GM12892 (cell line): ENCODE results near the gene AVPR2.

Experiments used
- DNase-seq: peaks from one replicate; pipeline ENCODE4 v3.0.0; 2011; ENCODE audit not compliant: insufficient read length
- FAIRE-seq: peaks from 2 replicates; lab custom pipeline; 2011; peaks lifted over from hg19 to GRCh38; lab: Jason Lieb, UNC
- POLR2A ChIP-seq: IDR thresholded peaks from 2 replicates; pipeline ENCODE4 v1.6.1; 2011; ENCODE audit warnings: low read depth, low read length, control low read depth
- POLR2AphosphoS5 ChIP-seq: IDR thresholded peaks from 2 replicates; pipeline ENCODE4 v1.6.1; 2011; ENCODE audit warnings: low read depth, low read length, control low read depth
- TAF1 ChIP-seq: IDR thresholded peaks from 2 replicates; pipeline ENCODE4 v1.6.1; 2011; ENCODE audit warnings: low read depth, mild to moderate bottlenecking, control low read depth, low read length, borderline replicate concordance

AVPR2 gene

GRCh38 chrX:153873282-153874084 lies 31.0 kb upstream of the AVPR2 start:
- FAIRE-seq = no peak
- TF ChIP-seq POLR2AphosphoS5 (no peak), POLR2A (no peak), TAF1 (no peak)
- DNase-seq = no peak

GRCh38 chrX:153874085-153874365 lies 30.4 kb upstream of the AVPR2 start:
- FAIRE-seq (no peak), DNase-seq (no peak)
- TF ChIP-seq TAF1 = no peak
- no peak for TF ChIP-seq POLR2A
- TF ChIP-seq POLR2AphosphoS5 = no peak

GRCh38 chrX:153874366-153875125 lies 29.9 kb upstream of the AVPR2 start:
- FAIRE-seq (no peak), DNase-seq (no peak)
- TF ChIP-seq POLR2AphosphoS5 (no peak), POLR2A (no peak), TAF1 (no peak)

GRCh38 chrX:153875391-153876111 lies 28.9 kb upstream of the AVPR2 start:
- TF ChIP-seq POLR2AphosphoS5 = no peak
- no peak for TF ChIP-seq TAF1
- no peak for TF ChIP-seq POLR2A
- DNase-seq (peak; percentile 75), FAIRE-seq (no peak)

- TF ChIP-seq POLR2A (no peak), TAF1 (no peak), POLR2AphosphoS5 (no peak)
- DNase-seq (no peak), FAIRE-seq (no peak)
These were observed 28.4 kb upstream of the AVPR2 start for GRCh38 chrX:153876112-153876491.

GRCh38 chrX:153877571-153878261 lies 26.8 kb upstream of the AVPR2 start:
- TF ChIP-seq POLR2A (no peak), TAF1 (no peak), POLR2AphosphoS5 (no peak)
- DNase-seq (no peak), FAIRE-seq (no peak)

GRCh38 chrX:153878345-153878744 lies 26.1 kb upstream of the AVPR2 start:
- DNase-seq (no peak), FAIRE-seq (no peak)
- TF ChIP-seq TAF1 = no peak
- no peak for TF ChIP-seq POLR2A
- no peak for TF ChIP-seq POLR2AphosphoS5

- peak; percentile 20 for DNase-seq
- no peak for TF ChIP-seq POLR2AphosphoS5
- no peak for TF ChIP-seq POLR2A
- TF ChIP-seq TAF1 = no peak
- FAIRE-seq = no peak
These were observed 25.4 kb upstream of the AVPR2 start for GRCh38 chrX:153878969-153879653.

- TF ChIP-seq POLR2AphosphoS5 (no peak), POLR2A (no peak), TAF1 (no peak)
- DNase-seq (peak; percentile 17), FAIRE-seq (no peak)
These were observed 24.6 kb upstream of the AVPR2 start for GRCh38 chrX:153879741-153880439.

GRCh38 chrX:153880440-153880815 lies 24.0 kb upstream of the AVPR2 start:
- no peak for FAIRE-seq
- no peak for TF ChIP-seq POLR2A
- no peak for TF ChIP-seq POLR2AphosphoS5
- TF ChIP-seq TAF1 = no peak
- no peak for DNase-seq
